Suprapubic skin (tissue), 3 donors: ENCODE data around the gene ZNF689.

ENCODE experiments used
- CTCF ChIP-seq, 2 donors: fragments of 200-600 bp in 1 of 2; fragments of 450-650 bp in 1 of 2; sonication (generic) in 1 of 2; IDR thresholded peaks; one replicate each; pipeline ENCODE4 v1.5.1; 2016 to 2019; ENCODE audit warnings: antibody characterized with exemption in 2 of 2, mild to moderate bottlenecking in 1 of 2, moderate library complexity in 1 of 2
- EP300 ChIP-seq: sonication (generic); formaldehyde crosslinking; IDR thresholded peaks from one replicate; pipeline ENCODE4 v1.6.1; 2017; ENCODE audit warnings: antibody characterized with exemption
- POLR2A ChIP-seq, 2 donors: fragments of 450-650 bp; IDR thresholded peaks; one replicate each; pipeline ENCODE4 v1.6.1; 2017; ENCODE audit warnings: antibody characterized with exemption in 2 of 2, mild to moderate bottlenecking in 2 of 2, moderate library complexity in 2 of 2

GRCh38 chr16:30570636-30571444 lies 39.3 kb downstream of the ZNF689 start:
- TF ChIP-seq CTCF (IDR thresholded peaks at IDR 0.05) (no peak), POLR2A (IDR thresholded peaks at IDR 0.05) (no peak), EP300 (no peak)
